ENCODE results near the gene PTPRN2.

- TF ChIP-seq NANOG (IDR thresholded peaks at IDR 0.05; ENCODE audit: insufficient read depth, low read depth, low read length, poor library complexity, severe bottlenecking) (no peak), POLR2A (IDR thresholded peaks at IDR 0.05; ENCODE audit: control extremely low read depth in 1 of 2, low read depth in 2 of 2, low read length in 2 of 2) (no peak), POLR2AphosphoS5 (IDR thresholded peaks at IDR 0.05; ENCODE audit: low read depth, low read length) (no peak), RAD21 (IDR thresholded peaks at IDR 0.05 in 1 of 2, conservative IDR thresholded peaks at IDR 0.05 in 1 of 2; ENCODE audit: low read depth in 2 of 2, low read length in 2 of 2) (no peak)
- TF ChIP-seq, protein P1, sequence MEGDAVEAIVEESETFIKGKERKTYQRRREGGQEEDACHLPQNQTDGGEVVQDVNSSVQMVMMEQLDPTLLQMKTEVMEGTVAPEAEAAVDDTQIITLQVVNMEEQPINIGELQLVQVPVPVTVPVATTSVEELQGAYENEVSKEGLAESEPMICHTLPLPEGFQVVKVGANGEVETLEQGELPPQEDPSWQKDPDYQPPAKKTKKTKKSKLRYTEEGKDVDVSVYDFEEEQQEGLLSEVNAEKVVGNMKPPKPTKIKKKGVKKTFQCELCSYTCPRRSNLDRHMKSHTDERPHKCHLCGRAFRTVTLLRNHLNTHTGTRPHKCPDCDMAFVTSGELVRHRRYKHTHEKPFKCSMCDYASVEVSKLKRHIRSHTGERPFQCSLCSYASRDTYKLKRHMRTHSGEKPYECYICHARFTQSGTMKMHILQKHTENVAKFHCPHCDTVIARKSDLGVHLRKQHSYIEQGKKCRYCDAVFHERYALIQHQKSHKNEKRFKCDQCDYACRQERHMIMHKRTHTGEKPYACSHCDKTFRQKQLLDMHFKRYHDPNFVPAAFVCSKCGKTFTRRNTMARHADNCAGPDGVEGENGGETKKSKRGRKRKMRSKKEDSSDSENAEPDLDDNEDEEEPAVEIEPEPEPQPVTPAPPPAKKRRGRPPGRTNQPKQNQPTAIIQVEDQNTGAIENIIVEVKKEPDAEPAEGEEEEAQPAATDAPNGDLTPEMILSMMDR (IDR thresholded peaks at IDR 0.05; ENCODE audit: control extremely low read depth in 1 of 3, insufficient read depth in 1 of 3, low read depth in 1 of 3, low read length in 3 of 3): no peak
- TF ChIP-seq, protein P2, sequence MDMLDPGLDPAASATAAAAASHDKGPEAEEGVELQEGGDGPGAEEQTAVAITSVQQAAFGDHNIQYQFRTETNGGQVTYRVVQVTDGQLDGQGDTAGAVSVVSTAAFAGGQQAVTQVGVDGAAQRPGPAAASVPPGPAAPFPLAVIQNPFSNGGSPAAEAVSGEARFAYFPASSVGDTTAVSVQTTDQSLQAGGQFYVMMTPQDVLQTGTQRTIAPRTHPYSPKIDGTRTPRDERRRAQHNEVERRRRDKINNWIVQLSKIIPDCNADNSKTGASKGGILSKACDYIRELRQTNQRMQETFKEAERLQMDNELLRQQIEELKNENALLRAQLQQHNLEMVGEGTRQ (IDR thresholded peaks at IDR 0.05; ENCODE audit: low read length): no peak
Measured at GRCh38 chr7:157885140-157885539, 702.5 kb downstream of the PTPRN2 start.

Data from H1 (cell line).